Stimulated activated CD8-positive, alpha-beta memory T cell treated with anti-CD3 and anti-CD28 coated beads, Interleukin-12 subunit alpha, Interleukin-12 subunit beta, amount 100 ng/mL, for 24 hours (primary cell): ENCODE measurements around the gene GAD1.

ENCODE experiments used
- DNase-seq: peaks from one replicate; pipeline ENCODE4 v3.0.0-alpha.2; 2020; ENCODE audit errors: extremely low read depth

GAD1 gene

GRCh38 chr2:170818036-170818751 lies 1.5 kb downstream of the GAD1 start:
- DNase-seq: no peak

GRCh38 chr2:170818752-170819470 lies 2.2 kb downstream of the GAD1 start:
- DNase-seq: no peak

DNA sequence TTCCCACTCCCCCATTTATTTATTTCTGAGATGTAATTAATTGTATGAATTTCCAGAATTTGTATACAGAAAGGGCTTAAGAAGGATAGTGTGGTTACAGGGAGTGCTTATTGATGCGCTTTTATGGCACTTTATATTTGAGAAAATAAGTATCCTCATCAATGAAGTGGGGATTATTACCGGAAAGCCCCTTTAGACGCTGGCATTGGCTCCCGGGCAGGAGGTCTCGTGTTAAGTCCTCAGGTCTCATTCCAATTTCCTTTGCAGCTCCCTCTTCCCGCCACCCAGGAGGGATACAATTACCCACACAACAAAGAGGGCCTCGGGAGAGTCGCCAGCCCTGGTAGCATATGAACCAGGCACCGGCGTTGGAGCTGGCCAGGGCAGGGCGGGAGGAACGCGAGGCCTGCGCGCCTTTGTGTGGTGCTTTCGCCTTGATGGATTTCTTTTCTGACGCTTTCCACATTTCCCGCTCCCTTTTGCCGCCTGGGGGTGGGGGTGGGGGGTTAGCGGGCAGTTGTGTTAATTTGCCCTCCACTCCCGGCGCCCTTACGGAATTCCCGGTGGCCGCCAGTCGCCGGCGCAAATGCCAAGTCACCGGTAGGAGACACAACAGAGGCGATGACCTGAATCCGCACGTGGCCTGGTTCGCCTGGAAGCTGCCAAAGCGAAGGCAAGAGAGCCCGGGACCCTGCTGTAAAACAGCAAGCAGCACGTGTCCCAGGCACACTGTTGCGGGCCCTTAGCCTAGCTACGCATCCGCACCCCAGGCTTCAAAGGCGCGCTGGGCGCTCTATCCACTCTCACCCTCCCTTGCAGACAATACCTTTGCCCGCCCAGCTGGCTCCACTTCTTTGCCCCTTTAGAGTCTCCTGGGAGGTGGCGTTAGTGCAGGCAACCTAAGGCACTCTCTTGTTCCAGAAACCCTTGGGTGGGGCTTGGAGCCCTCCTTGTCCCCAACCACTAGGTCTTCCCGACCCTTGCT lies 3.3 kb downstream of the GAD1 start:
- no peak for DNase-seq

GRCh38 chr2:170820757-170821530 lies 4.3 kb downstream of the GAD1 start:
- DNase-seq: no peak

DNA sequence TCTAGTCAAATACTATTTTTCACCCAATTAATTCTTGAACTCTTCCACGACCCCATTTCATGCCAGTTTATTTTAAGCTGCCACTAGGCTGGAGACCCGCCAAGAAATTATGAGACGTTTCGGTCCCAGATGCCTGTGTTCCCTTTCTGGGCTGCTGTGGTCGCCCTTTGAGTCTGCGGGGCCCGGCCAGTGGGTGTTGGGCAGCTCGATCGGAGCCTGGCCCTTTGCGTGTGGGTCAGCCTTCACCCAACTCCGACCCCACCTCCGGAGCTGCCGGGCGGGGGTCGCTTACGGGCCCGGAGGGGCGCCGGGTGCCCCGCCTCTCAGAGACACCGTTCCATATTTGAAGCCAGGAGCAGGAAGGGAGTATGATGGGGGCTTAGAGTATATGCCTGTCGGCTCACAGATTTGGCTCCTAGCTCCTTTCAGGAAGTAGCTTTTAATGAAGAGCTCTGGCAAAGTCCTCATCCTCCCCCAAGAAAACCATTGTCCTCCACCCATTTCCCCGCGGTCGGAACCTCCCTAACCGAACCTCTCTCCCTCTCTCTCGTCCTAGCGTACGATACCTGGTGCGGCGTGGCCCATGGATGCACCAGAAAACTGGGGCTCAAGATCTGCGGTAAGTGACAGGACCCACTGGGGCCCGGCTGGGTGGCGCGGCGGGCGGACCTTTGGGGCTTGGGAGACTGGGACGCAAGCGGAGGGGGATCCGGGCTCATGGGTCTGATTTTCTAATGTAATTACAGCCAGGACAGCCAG lies 5.0 kb downstream of the GAD1 start:
- no peak for DNase-seq

DNA sequence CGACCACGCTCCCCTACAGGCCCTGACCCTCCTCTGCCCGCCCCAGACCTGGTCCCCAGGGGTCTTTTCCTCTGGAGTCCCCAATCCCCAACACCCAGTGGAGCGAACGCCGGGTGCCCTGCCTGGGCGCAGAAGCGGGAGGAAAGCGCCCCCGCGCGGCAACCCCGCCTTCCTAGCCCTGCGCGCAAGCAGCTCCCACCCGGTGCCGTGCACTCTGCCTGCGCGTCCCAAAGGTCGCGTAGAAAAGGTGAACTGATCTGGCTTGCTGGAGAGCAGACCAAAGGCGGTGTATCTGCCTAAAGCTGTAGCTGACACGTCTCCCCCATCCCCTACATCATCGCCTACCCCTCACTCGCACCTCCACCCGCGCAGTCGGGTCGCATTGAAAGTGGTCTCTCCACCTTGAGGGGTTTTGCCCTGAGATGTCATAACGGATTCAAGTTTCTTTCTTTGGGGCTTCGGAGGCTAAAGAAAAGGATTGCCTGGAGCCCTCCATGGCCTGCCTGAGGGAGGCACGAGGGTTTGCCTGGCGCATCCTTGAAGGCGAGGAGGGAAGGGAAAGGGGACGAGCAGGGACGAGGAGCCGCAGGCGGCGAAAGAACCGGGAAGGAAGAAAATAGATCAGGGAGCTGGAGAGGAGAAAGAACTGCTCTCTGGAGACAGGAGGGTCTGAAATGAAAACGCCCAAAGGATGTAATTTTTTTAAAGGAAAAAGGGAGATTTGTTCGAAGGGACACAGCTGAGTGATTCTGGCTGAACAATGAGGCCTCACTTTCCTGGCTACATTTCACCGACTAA lies 5.8 kb downstream of the GAD1 start:
- DNase-seq: no peak

DNA sequence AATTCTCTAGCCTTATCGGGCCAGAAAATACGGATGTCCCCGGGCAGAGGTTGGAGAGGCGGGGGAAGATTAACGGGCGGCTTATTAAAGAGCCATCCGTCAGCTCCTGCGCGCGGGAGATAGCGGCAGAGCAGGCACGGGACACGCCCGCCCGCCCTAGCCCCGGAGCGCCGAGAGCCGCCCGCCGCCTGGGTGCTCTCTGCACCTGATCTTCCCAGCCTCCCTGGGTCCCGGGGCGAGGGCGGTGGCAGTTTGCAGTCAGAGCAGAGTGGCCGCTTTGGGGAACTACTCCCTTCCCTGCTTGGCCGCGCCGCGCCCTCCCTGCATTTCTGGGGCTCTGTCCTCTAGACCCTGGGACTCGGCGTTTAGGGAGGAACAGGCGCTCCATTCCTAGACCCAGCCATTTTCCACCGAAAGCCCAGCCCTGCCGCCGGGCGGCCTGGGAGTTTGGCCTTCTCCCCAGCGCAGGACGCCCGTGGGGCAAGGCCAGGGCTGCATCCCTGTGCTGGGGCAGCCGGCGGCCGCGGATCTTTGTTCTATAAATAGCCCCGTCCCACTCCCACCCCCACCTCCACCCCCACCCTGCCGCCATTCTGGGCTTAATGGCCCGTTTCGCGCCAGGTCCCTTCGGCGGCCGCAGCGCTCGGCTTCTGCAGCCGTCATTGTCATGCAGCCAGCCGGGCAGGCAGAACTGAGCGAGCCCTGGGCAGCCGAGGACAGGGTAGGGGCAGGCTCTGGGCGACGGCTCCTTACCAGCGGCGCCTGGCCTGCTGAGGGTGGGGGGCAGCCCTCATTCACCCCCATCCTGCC lies 6.6 kb downstream of the GAD1 start:
- DNase-seq: no peak

DNA sequence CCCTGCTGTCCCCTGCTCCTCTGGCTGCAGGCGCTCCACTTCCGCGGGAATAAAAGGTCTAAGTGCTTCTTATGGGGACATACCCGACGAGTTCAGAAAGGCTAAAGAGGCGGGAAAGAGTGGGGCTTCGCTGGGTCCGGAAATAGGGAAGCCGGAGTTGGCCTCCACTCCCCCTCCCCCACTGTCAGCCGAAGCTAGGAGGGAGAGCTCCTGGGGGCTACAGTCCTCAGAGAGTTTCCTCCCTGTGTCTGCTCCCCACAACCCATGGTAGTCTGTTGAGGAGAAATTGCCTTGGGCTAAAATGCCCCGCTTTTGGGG lies 7.2 kb downstream of the GAD1 start:
- DNase-seq: no peak

GRCh38 chr2:170824526-170825015 lies 7.9 kb downstream of the GAD1 start:
- DNase-seq: no peak

- DNase-seq: no peak
Observed at GRCh38 chr2:170827841-170828532, 11.3 kb downstream of the GAD1 start.

- DNase-seq: no peak
Observed at GRCh38 chr2:170828533-170828916, 11.8 kb downstream of the GAD1 start.

DNA sequence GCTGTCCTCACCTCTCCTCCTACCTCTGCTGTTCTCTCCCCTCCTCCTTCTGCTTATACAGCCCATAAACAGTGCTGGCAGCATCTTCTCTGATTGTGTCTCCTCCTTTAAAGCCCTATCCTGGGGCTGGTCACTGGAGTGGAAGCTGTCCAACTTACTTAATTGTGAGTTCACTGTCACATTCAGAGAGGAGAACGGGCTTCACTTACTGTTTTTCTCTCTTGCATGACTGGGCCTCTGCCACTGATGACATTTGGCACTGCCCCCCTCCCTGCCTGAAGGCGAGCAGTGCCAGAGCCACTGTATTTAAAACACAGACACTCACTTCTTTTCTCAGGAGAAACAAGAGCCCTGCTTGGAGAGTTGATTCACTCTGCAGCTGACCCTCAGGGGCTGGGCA lies 12.3 kb downstream of the GAD1 start:
- no peak for DNase-seq

GRCh38 chr2:170830166-170830565 lies 13.5 kb downstream of the GAD1 start:
- no peak for DNase-seq

GRCh38 chr2:170831115-170831514 lies 14.4 kb downstream of the GAD1 start:
- DNase-seq: no peak

DNA sequence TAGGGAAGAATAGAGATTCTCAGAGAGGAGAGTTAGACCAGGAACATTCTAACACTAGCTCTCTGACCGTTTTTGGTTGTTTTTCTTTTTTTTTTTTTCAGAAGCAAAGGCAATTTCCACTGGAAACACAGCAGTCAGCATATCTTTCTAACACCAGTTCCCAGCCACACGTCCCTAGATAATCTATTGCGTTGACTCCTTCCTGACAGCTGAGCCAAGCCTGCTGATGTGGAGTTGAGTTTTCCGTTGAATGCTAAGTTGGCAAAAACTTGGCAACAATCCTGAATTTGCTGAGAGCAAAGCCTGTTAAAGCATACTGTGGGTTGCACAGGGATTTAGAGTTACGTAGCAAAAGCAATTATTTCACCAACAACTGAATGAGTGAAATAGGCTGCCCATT lies 19.3 kb downstream of the GAD1 start:
- DNase-seq: no peak

DNA sequence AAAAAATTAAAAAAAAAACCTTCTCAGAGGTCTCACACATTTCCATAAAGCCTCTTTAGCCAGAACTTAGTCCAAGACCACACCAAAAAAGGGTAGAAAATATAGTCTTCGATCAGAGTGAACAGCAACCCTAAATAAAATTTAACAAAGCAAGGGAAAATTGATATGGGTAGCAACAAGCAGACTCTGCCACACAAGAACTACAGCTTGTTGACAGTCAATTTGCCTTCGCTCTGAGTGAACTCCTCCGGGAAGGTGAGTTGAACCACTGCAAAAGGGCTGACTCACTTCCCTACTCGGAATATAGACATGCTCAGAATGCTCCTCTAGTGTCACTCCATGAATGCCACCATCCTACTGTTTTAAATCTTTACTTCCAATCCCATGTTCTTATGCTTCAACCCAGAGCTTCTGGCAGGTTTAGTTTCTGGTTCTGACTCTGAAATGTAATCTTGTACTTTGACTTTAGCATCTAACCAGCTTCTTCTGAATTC lies 24.1 kb downstream of the GAD1 start:
- DNase-seq: no peak

GRCh38 chr2:170842785-170843184 lies 26.1 kb downstream of the GAD1 start:
- no peak for DNase-seq

- no peak for DNase-seq
Observed at GRCh38 chr2:170843656-170844055, 27.0 kb downstream of the GAD1 start.
